Progenitor cell of endocrine pancreas (in vitro differentiated cells): ENCODE data around the gene COBL. TPM values are rescaled to one million over a fixed set of nuclear protein-coding genes. Genes with fewer than 3 reads are reported as not detected.

Experiments
- DNase-seq: peaks from one replicate; pipeline ENCODE4 v3.0.0; 2021; ENCODE audit warnings: low spot score; ENCODE audit not compliant: unreplicated experiment
- H3K27ac Mint-ChIP-seq: 2 replicates; pipeline ENCODE4 v1.8.0; 2021; ENCODE audit warnings: mild to moderate bottlenecking, moderate library complexity, mixed read lengths
- H3K27me3 Mint-ChIP-seq: 2 replicates; pipeline ENCODE4 v1.8.0; 2021; ENCODE audit warnings: mixed read lengths
- H3K36me3 Mint-ChIP-seq: 2 replicates; pipeline ENCODE4 v1.8.0; 2022; ENCODE audit warnings: mixed read lengths; ENCODE audit not compliant: insufficient read depth
- H3K4me1 Mint-ChIP-seq: 2 replicates; pipeline ENCODE4 v1.8.0; 2021; ENCODE audit warnings: low read depth, mixed read lengths
- H3K4me3 Mint-ChIP-seq: 2 replicates; pipeline ENCODE4 v1.8.0; 2021; ENCODE audit warnings: low read depth, mild to moderate bottlenecking, moderate library complexity, mixed read lengths
- H3K9me3 Mint-ChIP-seq: 2 replicates; pipeline ENCODE4 v1.8.0; 2021; ENCODE audit warnings: low read depth, mixed read lengths
- CTCF ChIP-seq: fragments of 200-600 bp; sonication (generic); IDR thresholded peaks from one replicate; pipeline ENCODE4 v1.5.0; 2021; ENCODE audit warnings: antibody characterized with exemption, mild to moderate bottlenecking; ENCODE audit not compliant: unreplicated experiment
- total RNA-seq: library from RNA; stranded (reverse); gene quantifications from 2 replicates; pipeline ENCODE4 v1.2.1, GENCODE V29; 2021

COBL gene
- total RNA-seq, 1 donor from 2014 or later, result 21.3 TPM

DNA sequence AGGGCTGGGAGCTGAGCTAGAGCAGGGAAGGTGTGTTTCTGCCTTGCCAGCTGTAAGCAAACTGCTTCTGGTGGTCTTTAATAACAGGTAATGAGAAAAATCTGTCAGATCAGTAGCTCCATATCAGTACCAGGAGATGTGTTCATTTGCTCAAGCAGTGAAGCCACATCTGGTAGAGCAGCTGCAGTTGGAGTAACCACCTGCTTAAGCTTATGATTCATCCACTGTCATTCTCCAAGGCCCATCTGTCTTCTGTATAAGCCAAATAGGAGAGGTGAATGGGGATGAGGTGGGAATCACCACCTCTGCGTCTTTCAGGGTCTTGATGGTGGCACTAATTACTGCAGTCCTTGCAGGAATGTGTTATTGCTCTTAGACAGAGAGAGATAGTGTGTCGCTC is 18.4 kb upstream of the COBL start:
- no peak overlapping the region for H3K27ac Mint-ChIP-seq
- H3K4me3 Mint-ChIP-seq, result no peak overlapping the region
- H3K36me3 Mint-ChIP-seq, result no peaks in the 10 kb centered on the region
- no peak for DNase-seq
- no peak for TF ChIP-seq CTCF
- H3K9me3 Mint-ChIP-seq, result peaks cover 4% of the 10 kb centered on the region
- peaks cover 6% of the 10 kb centered on the region for H3K4me1 Mint-ChIP-seq
- H3K27me3 Mint-ChIP-seq, result no peaks in the 10 kb centered on the region

DNA sequence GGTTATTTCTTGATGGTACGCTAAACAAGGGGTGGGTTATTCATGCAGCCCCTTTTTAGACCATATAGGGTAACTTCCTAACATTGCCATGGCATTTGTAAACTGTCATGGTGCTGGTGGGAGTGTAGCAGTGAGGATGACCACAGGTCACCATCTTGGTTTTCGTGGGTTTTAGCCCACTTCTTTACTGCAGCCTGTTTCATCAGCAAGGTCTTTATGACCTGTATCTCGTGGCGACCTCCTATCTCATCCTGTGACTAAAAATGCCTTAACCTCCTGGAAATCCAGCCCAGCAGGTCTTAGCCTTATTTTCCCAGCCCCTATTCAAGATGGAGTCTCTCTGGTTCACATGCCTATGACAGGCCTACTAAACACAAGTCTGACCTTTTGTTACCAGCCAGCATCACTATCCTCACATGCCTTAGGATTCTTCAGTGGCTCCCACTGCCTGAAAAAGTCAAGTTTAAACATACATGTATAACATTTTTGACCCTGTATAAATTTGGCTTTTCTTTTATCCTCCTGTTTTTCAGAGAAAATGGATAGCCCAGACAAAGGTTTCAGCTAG is 13.2 kb upstream of the COBL start:
- Mint-ChIP-seq H3K36me3 (no peaks in the 10 kb centered on the region), H3K4me1 (peaks cover 14% of the 10 kb centered on the region), H3K9me3 (peaks cover 4% of the 10 kb centered on the region), H3K27me3 (no peaks in the 10 kb centered on the region), H3K4me3 (no peak overlapping the region), H3K27ac (no peak overlapping the region)
- no peak for DNase-seq
- TF ChIP-seq CTCF, result no peak

- no peak for TF ChIP-seq CTCF
- no peak overlapping the region for H3K4me3 Mint-ChIP-seq
- H3K27ac Mint-ChIP-seq, result peak overlapping the region; percentile 1
- no peak for DNase-seq
- peaks cover 14% of the 10 kb centered on the region for H3K4me1 Mint-ChIP-seq
- H3K36me3 Mint-ChIP-seq, result no peaks in the 10 kb centered on the region
- H3K9me3 Mint-ChIP-seq, result peaks cover 4% of the 10 kb centered on the region
- H3K27me3 Mint-ChIP-seq, result no peaks in the 10 kb centered on the region
Observed at GRCh38 chr7:51328351-51328801, 11.8 kb upstream of the COBL start.

DNA sequence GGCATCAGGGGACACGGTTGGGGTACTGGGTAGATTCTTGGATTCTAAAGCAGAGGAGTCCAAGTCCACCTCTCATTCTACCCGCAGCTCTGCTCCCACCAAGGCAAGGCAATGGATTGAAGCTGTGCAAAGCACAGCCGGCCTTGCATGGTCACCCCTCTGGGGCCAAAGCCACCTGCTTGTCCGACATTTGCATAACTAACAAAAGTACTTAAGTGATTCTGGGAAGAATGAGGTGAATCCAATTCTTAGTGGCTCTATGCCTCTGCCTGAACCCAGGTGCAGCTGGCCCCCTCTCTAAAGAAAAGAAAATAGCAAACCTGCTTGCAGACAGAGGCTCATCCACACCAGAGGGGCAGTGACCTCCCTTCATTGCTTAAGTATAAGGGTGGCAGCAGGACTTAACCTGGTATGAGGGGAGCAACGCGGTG is 10.7 kb upstream of the COBL start:
- no peak for TF ChIP-seq CTCF
- Mint-ChIP-seq H3K9me3 (peaks cover 4% of the 10 kb centered on the region), H3K27me3 (no peaks in the 10 kb centered on the region), H3K27ac (peak overlapping the region; percentile 44), H3K36me3 (no peaks in the 10 kb centered on the region), H3K4me1 (peaks cover 14% of the 10 kb centered on the region), H3K4me3 (no peak overlapping the region)
- DNase-seq, result no peak

GRCh38 chr7:51326656-51327286 is 10.2 kb upstream of the COBL start:
- Mint-ChIP-seq H3K4me1 (peaks cover 14% of the 10 kb centered on the region), H3K27me3 (no peaks in the 10 kb centered on the region), H3K9me3 (peaks cover under 1% of the 10 kb centered on the region), H3K27ac (no peak overlapping the region), H3K4me3 (no peak overlapping the region), H3K36me3 (no peaks in the 10 kb centered on the region)
- no peak for DNase-seq
- no peak for TF ChIP-seq CTCF
